Subcutaneous abdominal adipose tissue (tissue), 5 donors: Measurements from ENCODE around the gene ATXN7.

ENCODE experiments used
- H3K27ac ChIP-seq: one replicate; pipeline ENCODE4 v1.7.0; 2013; ENCODE audit warnings: low read depth, mild to moderate bottlenecking, inconsistent platforms, low read length, moderate library complexity
- H3K27me3 ChIP-seq, 5 donors: one replicate each; pipeline ENCODE4 v1.7.0; 2013; ENCODE audit warnings: low read length in 5 of 5, inconsistent platforms in 1 of 5; ENCODE audit not compliant: control insufficient read depth in 5 of 5, insufficient read depth in 4 of 5
- H3K36me3 ChIP-seq, 5 donors: one replicate each; pipeline ENCODE4 v1.7.0; 2013; ENCODE audit warnings: low read length in 5 of 5; ENCODE audit not compliant: control insufficient read depth in 5 of 5, insufficient read depth in 5 of 5
- H3K4me1 ChIP-seq, 5 donors: one replicate each; pipeline ENCODE4 v1.7.0; 2013; ENCODE audit warnings: low read length in 5 of 5, mild to moderate bottlenecking in 3 of 5, moderate library complexity in 1 of 5; ENCODE audit not compliant: control insufficient read depth in 5 of 5, insufficient read depth in 5 of 5
- H3K4me3 ChIP-seq, 5 donors: one replicate each; pipeline ENCODE4 v1.7.0; 2013; ENCODE audit warnings: low read length in 5 of 5, low read depth in 1 of 5
- H3K9ac ChIP-seq, 5 donors: one replicate each; pipeline ENCODE4 v1.7.0; 2013; ENCODE audit warnings: low read length in 5 of 5, mild to moderate bottlenecking in 4 of 5, moderate library complexity in 3 of 5
- H3K9me3 ChIP-seq, 5 donors: one replicate each; pipeline ENCODE4 v1.7.0; 2013; ENCODE audit warnings: low read length in 5 of 5; ENCODE audit not compliant: control insufficient read depth in 5 of 5
- donor health status: healthy.
- donor health status: healthy.
- donor health status: healthy.
- donor health status: healthy.
- donor health status: healthy.

Gene ATXN7

DNA sequence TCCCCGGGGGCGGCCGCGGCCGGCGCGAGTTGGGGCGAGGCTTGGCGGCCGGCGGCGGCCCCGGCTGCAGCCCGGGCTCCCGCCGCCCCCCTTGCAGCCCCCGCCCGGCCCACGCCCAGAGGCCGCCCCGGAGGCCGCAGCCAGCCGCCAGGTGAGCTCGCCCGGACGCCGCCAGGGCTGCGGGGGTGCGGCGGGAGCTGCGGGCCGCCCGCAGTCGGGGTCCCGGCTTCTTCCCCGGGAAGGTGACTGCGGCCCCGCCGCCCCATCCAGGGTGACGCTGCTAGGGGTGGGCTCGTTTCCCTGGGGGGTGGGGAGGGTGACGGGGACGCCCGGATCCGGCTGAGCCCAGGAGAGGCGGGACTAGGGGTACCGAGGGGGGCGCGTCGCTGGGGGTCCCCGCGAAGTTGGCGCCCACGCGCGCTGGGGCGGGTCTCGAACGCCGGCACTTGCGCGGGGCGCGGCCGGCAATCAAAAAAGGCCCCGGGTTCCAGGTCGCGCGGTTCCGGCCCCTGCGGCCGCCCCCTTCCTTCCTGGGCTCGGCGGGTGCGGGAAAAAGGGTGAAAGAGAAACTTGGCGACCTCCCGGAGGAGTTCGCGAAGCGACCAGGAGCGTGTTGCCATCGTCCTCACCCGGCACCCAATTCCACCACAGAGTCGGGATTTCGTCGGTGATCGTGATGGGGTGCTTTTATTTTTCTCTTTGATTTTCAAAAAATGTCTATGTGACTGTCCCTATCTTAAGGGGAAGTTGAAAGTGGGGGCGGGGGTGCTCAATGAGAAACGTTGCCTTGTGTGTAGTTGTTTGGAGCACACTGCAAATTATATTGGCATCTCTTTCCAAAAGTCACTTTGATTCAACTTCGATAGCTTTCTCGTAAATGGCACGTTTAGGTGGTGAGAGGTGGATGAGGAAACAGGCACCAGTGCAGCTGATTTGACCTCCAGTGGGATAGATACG lies 619 bp downstream of the ATXN7 start:
- Histone ChIP-seq H3K4me3 (peak overlapping the region; percentile 68 to 87 (median 82)), H3K27me3 (no peaks in the 10 kb centered on the region), H3K4me1 (peaks cover 0 to 22% (median 16%) of the 10 kb centered on the region in 5 donors), H3K27ac (peak overlapping the region; percentile 32), H3K9me3 (no peaks in the 10 kb centered on the region), H3K9ac (peak overlapping the region in 4 of 5 donors; percentile 78 to 91 (median 85)), H3K36me3 (no peaks in the 10 kb centered on the region)

DNA sequence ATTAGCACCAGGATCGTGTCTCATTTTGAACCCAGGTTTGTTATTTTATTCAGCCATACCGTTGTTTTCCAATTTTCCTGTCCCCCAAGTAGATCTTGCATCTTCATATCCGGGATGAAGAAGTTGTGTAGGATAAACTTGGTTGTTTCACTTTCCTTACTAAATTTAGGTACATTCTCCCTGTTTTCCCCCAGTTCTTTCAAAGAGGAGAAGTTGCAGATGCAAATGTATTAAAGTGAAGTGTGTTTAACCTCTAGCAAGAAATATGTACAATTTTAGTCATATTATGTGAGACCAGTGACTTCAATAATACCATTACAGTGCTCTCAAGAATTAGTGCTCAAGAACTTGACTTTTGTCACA lies 1.3 kb downstream of the ATXN7 start:
- Histone ChIP-seq H3K9me3 (no peaks in the 10 kb centered on the region), H3K4me1 (peaks cover 0 to 22% (median 16%) of the 10 kb centered on the region in 5 donors), H3K9ac (peak overlapping the region in 4 of 5 donors; percentile 58 to 91 (median 85)), H3K36me3 (no peaks in the 10 kb centered on the region), H3K4me3 (peak overlapping the region; percentile 68 to 87 (median 82)), H3K27ac (peak overlapping the region; percentile 32), H3K27me3 (no peaks in the 10 kb centered on the region)

- H3K9me3 ChIP-seq = no peaks in the 10 kb centered on the region
- peaks cover 0 to 21% (median 18%) of the 10 kb centered on the region in 5 donors for H3K4me1 ChIP-seq
- no peak overlapping the region for H3K4me3 ChIP-seq
- no peak overlapping the region for H3K9ac ChIP-seq
- H3K36me3 ChIP-seq = peaks cover 0 to 2% (median 0%) of the 10 kb centered on the region in 5 donors
- no peaks in the 10 kb centered on the region for H3K27me3 ChIP-seq
- H3K27ac ChIP-seq = no peak overlapping the region
These were observed 3.6 kb downstream of the ATXN7 start for GRCh38 chr3:63867225-63867624.

DNA sequence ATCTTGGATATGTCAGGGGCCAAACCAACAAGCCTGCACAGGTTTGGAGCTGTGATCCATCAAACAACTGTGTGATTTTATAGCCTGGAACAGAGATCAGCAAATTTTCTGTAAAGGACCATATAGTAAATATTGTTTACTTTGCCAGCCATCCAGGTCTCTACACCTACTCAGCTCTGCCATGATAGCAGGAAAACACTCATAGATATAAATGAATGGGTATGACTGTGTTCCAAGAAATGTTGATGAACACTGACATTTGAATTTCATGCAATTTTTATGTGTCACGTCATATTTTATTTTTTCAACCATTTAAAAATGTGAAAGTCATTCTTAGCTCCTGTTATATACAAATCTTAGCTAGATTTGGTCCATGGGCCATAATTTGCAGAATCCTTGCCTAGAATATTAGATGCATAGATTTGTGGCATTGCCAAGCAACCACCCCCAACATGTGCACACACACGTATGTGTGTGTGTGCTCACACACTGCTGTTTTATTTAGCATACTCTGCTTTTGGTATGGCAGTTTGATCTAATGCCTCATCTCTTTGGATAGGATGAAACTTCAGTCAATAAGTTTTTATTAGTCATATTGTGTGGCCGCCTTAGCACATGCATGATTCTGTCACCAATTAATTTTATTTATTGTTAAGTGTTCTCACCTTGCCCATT lies 6.4 kb downstream of the ATXN7 start:
- peaks cover 3 to 12% (median 8%) of the 10 kb centered on the region in 5 donors for H3K4me1 ChIP-seq
- H3K27ac ChIP-seq = no peak overlapping the region
- no peak overlapping the region for H3K4me3 ChIP-seq
- H3K27me3 ChIP-seq = no peaks in the 10 kb centered on the region
- H3K9me3 ChIP-seq = no peaks in the 10 kb centered on the region
- H3K36me3 ChIP-seq = peaks cover 0 to 2% (median 0%) of the 10 kb centered on the region in 5 donors
- no peak overlapping the region for H3K9ac ChIP-seq

GRCh38 chr3:63870615-63871005 lies 6.9 kb downstream of the ATXN7 start:
- Histone ChIP-seq H3K27ac (no peak overlapping the region), H3K4me3 (no peak overlapping the region), H3K9ac (no peak overlapping the region), H3K9me3 (no peaks in the 10 kb centered on the region), H3K4me1 (peaks cover 3 to 10% (median 5%) of the 10 kb centered on the region in 5 donors), H3K27me3 (no peaks in the 10 kb centered on the region), H3K36me3 (peaks cover 0 to 2% (median 0%) of the 10 kb centered on the region in 5 donors)

- H3K9ac ChIP-seq = no peak overlapping the region
- no peak overlapping the region for H3K27ac ChIP-seq
- peaks cover 3 to 15% (median 5%) of the 10 kb centered on the region in 5 donors for H3K4me1 ChIP-seq
- no peaks in the 10 kb centered on the region for H3K9me3 ChIP-seq
- peaks cover 0 to 2% (median 0%) of the 10 kb centered on the region in 5 donors for H3K36me3 ChIP-seq
- no peak overlapping the region for H3K4me3 ChIP-seq
- no peaks in the 10 kb centered on the region for H3K27me3 ChIP-seq
These were observed 8.7 kb downstream of the ATXN7 start for GRCh38 chr3:63872135-63872924.

GRCh38 chr3:63874769-63875168 lies 11.1 kb downstream of the ATXN7 start:
- H3K27ac ChIP-seq = no peak overlapping the region
- peaks cover 3 to 15% (median 5%) of the 10 kb centered on the region in 5 donors for H3K4me1 ChIP-seq
- H3K9me3 ChIP-seq = no peaks in the 10 kb centered on the region
- H3K36me3 ChIP-seq = peaks cover 0 to 2% (median 0%) of the 10 kb centered on the region in 5 donors
- H3K4me3 ChIP-seq = no peak overlapping the region
- H3K27me3 ChIP-seq = no peaks in the 10 kb centered on the region
- no peak overlapping the region for H3K9ac ChIP-seq

- Histone ChIP-seq H3K27me3 (no peaks in the 10 kb centered on the region), H3K4me1 (peaks cover 3 to 15% (median 5%) of the 10 kb centered on the region in 5 donors), H3K9me3 (no peaks in the 10 kb centered on the region), H3K4me3 (no peak overlapping the region), H3K9ac (no peak overlapping the region), H3K27ac (no peak overlapping the region), H3K36me3 (peaks cover 0 to 1% (median 0%) of the 10 kb centered on the region in 5 donors)
These were observed 11.8 kb downstream of the ATXN7 start for GRCh38 chr3:63875510-63875909.

- H3K36me3 ChIP-seq = no peaks in the 10 kb centered on the region
- H3K27me3 ChIP-seq = no peaks in the 10 kb centered on the region
- no peak overlapping the region for H3K4me3 ChIP-seq
- H3K9ac ChIP-seq = no peak overlapping the region
- no peaks in the 10 kb centered on the region for H3K9me3 ChIP-seq
- peaks cover 3 to 13% (median 5%) of the 10 kb centered on the region in 5 donors for H3K4me1 ChIP-seq
- H3K27ac ChIP-seq = no peak overlapping the region
These were observed 12.6 kb downstream of the ATXN7 start for GRCh38 chr3:63876260-63876659.
